ENCODE data around the gene NME7. TPM values are rescaled to one million over a fixed set of nuclear protein-coding genes. Genes with fewer than 3 reads are reported as not detected.

The NME7 gene
- total and polyA plus RNA-seq, 10 donors = 4.0 to 22.0 (median 9.7) TPM

- H3K36me3 ChIP-seq = peaks cover 0 to 25% (median 2%) of the 10 kb centered on the region in 6 donors
- no peak overlapping the region for H3K27ac ChIP-seq
- no peak for TF ChIP-seq POLR2A (IDR thresholded peaks at IDR 0.05)
- no peak for TF ChIP-seq CTCF (IDR thresholded peaks at IDR 0.05 in 8 of 11, conservative IDR thresholded peaks at IDR 0.05 in 3 of 11)
- no peak for TF ChIP-seq POLR2AphosphoS5 (IDR thresholded peaks at IDR 0.05)
- H3K9me3 ChIP-seq = no peaks in the 10 kb centered on the region
- no peak overlapping the region for H3K4me3 ChIP-seq
- no peak for DNase-seq
- WGBS, 5 donors = 75 to 82% (median 77%) methylated on average over 2 of the region's 2 CpGs
- no peaks in the 10 kb centered on the region for H3K27me3 ChIP-seq (replicated peaks in 1 of 7)
- intact Hi-C loops (cut with DNase I; ENCODE audit: low total_unique reads) = no loop called here
- H3K4me1 ChIP-seq = peaks cover 0 to 3% (median 0%) of the 10 kb centered on the region in 6 donors
Measured at GRCh38 chr1:169295846-169296245, 71.8 kb downstream of the NME7 start.

- 42 to 70% (median 47%) methylated on average over 1 of the region's 1 CpG for WGBS, 5 donors
- H3K27me3 ChIP-seq (replicated peaks in 1 of 7) = no peaks in the 10 kb centered on the region
- no peaks in the 10 kb centered on the region for H3K9me3 ChIP-seq
- no peak overlapping the region for H3K4me3 ChIP-seq
- peaks cover 0 to 25% (median 2%) of the 10 kb centered on the region in 6 donors for H3K36me3 ChIP-seq
- DNase-seq = no peak
- H3K4me1 ChIP-seq = peaks cover 0 to 3% (median 0%) of the 10 kb centered on the region in 6 donors
- intact Hi-C loops (cut with DNase I; ENCODE audit: low total_unique reads) = no loop called here
- no peak overlapping the region for H3K27ac ChIP-seq
- TF ChIP-seq POLR2AphosphoS5 (IDR thresholded peaks at IDR 0.05) (no peak), CTCF (IDR thresholded peaks at IDR 0.05 in 8 of 11, conservative IDR thresholded peaks at IDR 0.05 in 3 of 11) (no peak), POLR2A (IDR thresholded peaks at IDR 0.05) (no peak)
Measured at GRCh38 chr1:169295425-169295824, 72.2 kb downstream of the NME7 start.

- TF ChIP-seq CTCF (IDR thresholded peaks at IDR 0.05 in 8 of 11, conservative IDR thresholded peaks at IDR 0.05 in 3 of 11) = no peak
- TF ChIP-seq POLR2A (IDR thresholded peaks at IDR 0.05) = no peak
- TF ChIP-seq POLR2AphosphoS5 (IDR thresholded peaks at IDR 0.05) = no peak
- Histone ChIP-seq H3K27me3 (replicated peaks in 1 of 7) (no peaks in the 10 kb centered on the region), H3K27ac (no peak overlapping the region), H3K4me3 (no peak overlapping the region), H3K36me3 (peaks cover 0 to 14% (median 0%) of the 10 kb centered on the region in 6 donors), H3K4me1 (no peaks in the 10 kb centered on the region), H3K9me3 (peaks cover 0 to 1% (median 0%) of the 10 kb centered on the region in 8 donors)
- 90 to 97% (median 91%) methylated on average over 1 of the region's 1 CpG for WGBS, 5 donors
- DNase-seq = no peak
- intact Hi-C loops (cut with DNase I; ENCODE audit: low total_unique reads) = no loop called here
Measured at GRCh38 chr1:169289016-169289415, 78.6 kb downstream of the NME7 start.

- no peak overlapping the region for H3K4me3 ChIP-seq
- no peaks in the 10 kb centered on the region for H3K27me3 ChIP-seq (replicated peaks in 1 of 7)
- no peak overlapping the region for H3K27ac ChIP-seq
- no peak for TF ChIP-seq CTCF (IDR thresholded peaks at IDR 0.05 in 8 of 11, conservative IDR thresholded peaks at IDR 0.05 in 3 of 11)
- TF ChIP-seq POLR2A (IDR thresholded peaks at IDR 0.05) = no peak
- TF ChIP-seq POLR2AphosphoS5 (IDR thresholded peaks at IDR 0.05) = no peak
- peaks cover 0 to 10% (median 1%) of the 10 kb centered on the region in 8 donors for H3K9me3 ChIP-seq
- 85 to 94% (median 88%) methylated on average over 1 of the region's 1 CpG for WGBS, 5 donors
- no peaks in the 10 kb centered on the region for H3K4me1 ChIP-seq
- DNase-seq = no peak
- intact Hi-C loops (cut with DNase I; ENCODE audit: low total_unique reads) = no loop called here
- peaks cover 0 to 15% (median 0%) of the 10 kb centered on the region in 6 donors for H3K36me3 ChIP-seq
Measured at GRCh38 chr1:169288011-169288414, 79.6 kb downstream of the NME7 start.
